Activated CD8-positive, alpha-beta memory T cell treated with anti-CD3 and anti-CD28 coated beads, Interleukin-2, amount 50 U/mL, for 1 hour (primary cell): Measurements from ENCODE around the gene NFRKB.
"Not testable (repeated sequence)": the region's sequence is repeated elsewhere in the genome, so short reads cannot be mapped to it uniquely, and the experiment has no call there.

Source experiments
- DNase-seq: peaks from one replicate; pipeline ENCODE4 v3.0.0-alpha.2; 2020; ENCODE audit errors: extremely low read depth

The NFRKB gene

GRCh38 chr11:129894278-129895125 lies 876 bp downstream of the NFRKB start:
- DNase-seq: no peak

- no peak for DNase-seq
Measured at GRCh38 chr11:129888451-129888850, 6.9 kb downstream of the NFRKB start.

DNA sequence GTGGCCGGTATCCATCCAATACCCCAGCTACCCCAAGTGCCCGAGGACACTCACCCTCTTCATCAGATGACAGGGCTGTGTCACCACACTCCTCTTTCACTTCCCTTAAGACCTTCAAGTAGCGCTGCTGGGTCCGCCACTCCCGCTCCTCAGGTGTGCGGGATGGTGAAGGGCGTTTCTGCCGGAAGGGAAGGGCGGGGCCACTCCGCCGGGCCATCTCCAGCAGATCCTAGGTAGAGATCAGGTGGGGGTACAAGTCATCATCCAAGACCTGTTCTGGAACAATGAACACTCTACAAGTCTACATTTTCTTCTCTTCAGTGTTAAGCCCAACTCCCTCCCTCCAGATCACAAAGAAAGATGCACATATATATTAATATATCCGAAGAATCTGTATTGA lies 10.0 kb downstream of the NFRKB start:
- no peak for DNase-seq

GRCh38 chr11:129884581-129884980 lies 10.8 kb downstream of the NFRKB start:
- no peak for DNase-seq

DNA sequence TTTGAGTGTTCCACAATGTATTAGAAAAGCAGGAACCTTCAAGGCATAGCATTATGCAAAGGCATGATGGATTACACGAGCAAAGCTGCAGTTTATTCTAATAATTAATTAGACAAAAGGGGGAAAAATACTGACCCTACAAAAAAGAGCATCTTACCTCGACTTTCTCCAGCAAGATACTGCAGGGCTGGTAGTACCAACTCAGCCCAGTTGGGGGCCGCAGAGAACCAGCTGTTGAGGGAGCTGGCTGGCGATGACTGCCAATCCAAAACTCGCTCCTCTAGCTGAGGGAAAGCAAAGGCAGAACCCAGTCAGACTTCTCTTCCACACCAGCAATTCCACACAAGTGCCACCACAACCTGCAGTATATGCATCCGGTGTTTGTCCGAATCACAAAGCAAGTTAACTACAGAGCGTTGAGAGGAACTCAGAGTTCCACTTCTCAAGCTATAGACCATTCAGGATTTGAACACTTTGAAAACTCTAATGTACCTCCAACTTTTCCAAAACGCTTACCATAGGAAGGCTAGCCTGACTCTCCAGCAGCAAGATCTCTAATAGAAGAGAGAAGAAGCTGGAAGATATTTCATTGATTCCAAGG lies 13.7 kb downstream of the NFRKB start:
- no peak for DNase-seq

DNA sequence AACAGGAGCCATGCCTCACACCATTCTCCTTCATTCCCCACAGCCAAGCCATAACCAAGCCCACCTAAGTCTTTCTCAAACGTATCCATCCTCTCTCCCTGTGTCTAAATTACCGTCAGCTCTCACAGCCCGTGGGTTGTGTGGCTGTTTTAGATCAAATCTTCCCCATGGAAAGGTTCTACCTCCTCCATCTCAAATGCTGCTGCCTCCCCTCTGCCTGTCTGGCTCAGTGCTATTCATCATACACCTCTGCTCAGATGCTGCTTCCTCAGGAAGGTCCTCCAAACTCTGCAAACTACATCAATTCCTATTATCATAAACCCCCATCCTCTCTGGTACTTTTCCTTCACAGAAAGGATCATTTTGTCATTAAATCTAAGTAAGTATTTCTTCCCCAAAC lies 15.1 kb downstream of the NFRKB start:
- no peak for DNase-seq

DNA sequence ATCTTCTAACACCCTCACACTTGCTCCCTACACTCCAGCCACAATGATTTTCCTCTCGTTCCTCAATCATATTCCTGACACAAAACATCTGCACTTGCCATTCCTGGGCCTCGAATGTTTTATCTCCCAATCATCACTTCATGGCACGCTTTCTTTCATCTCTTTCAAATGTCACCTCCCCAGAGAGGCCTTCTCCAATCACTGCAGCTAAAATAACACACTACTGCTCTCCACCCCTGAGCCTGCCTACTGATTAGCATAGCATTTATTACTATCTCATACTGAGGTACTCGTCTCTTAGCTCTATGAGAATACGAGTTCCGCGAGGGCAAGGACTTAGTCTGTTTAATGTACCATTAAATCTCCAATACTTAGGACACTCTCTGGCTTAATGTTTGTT lies 23.5 kb downstream of the NFRKB start:
- DNase-seq: no peak

DNA sequence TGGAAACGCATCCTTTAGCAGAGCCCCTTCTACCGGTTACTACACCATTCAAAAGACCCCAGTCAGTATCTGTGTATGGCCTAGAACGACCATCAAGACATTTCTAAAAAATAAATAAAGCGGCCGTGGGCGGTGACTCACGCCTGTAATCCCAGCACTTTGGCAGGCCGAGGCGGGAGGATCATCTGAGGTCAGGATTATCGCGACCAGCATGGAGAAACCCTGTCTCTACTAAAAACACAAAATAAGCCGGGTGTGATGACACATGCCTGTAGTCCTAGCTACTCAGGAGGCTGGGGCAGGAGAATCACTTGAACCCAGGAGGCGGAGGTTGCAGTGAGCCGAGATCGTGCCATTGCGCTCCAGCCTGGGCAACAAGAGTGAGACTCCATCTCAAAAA lies 26.8 kb downstream of the NFRKB start:
- not testable (repeated sequence) for DNase-seq

GRCh38 chr11:129866311-129866710 lies 29.1 kb downstream of the NFRKB start:
- DNase-seq: no peak

DNA sequence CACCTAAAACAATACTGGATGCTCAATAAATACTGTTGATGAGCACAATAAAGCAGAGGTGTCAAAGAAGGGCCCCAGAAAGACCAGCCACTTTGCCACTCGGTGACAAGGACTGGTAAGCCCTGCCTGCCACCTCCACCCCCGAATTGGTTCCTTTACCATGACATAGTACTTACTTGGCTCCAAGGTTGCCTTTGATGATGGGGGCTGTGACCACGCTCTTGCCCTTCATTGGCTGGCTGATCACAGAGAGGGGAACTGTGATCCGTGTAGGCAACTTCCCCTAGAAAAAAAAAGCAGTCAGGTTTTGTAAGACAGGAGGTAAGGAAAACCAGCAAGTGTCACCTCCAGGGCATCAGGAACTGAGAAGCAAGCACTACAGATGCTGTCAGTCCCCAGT lies 29.7 kb downstream of the NFRKB start:
- no peak for DNase-seq

- no peak for DNase-seq
Measured at GRCh38 chr11:129864811-129865210, 30.6 kb downstream of the NFRKB start.

- DNase-seq: no peak
Measured at GRCh38 chr11:129861702-129862522, 33.5 kb downstream of the NFRKB start.

DNA sequence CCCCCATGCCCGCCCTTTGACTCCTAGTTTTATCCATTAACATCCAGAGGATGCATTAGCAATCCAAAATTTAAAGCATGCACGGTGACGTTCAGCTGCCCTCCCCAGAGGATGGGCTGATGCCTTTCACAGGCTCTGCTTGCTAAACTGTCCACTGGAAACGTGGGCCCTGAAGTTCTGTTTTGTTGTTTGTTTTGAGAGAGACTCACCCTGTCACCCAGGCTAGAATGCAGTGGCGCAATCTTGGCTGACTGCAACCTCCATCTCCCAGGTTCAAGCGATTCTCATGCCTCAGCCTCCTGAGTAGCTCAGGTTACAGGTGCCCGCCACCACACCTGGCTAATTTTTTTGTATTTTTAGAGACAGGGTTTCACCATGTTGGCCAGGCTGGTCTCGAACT lies 39.3 kb downstream of the NFRKB start:
- DNase-seq: no peak

- DNase-seq: no peak
Measured at GRCh38 chr11:129855086-129855485, 40.3 kb downstream of the NFRKB start.

GRCh38 chr11:129854232-129854805 lies 41.1 kb downstream of the NFRKB start:
- DNase-seq: no peak

GRCh38 chr11:129853518-129854231 lies 41.7 kb downstream of the NFRKB start:
- DNase-seq: peak; percentile 16

GRCh38 chr11:129852125-129852740 lies 43.1 kb downstream of the NFRKB start:
- DNase-seq: no peak

DNA sequence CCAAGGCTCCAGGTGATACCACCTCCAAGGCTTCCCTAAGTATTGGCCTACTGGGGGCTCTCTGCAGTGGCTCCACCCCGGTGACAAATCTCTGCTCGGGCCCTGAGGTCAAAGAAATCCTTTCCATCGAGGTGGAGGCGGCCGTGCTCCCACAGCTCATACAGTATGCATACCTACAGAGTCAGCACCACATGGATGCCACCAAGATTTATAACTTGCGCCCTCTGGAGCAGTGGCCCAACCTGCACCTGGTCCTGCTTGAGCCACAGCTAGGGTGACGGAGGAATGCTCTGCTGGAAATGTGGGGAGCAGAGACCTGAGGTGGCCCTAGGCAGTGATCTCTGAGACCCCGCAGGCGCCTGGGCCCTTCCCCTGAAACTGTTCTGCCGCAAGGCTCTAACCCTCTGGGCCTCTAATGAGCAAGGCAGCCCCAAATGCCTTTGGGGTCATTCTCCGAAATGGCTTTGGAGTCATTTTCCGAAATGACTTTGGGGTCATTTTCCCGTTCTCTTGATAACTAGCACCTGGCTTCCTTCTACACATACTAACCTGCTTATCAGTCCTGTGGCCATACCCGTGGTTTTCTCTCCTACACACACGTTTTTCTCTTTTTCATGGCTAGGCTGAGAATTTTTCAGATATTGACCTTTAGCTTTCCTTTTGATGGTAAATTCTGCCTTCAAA lies 45.8 kb downstream of the NFRKB start:
- DNase-seq: no peak

GRCh38 chr11:129847361-129847760 lies 48.0 kb downstream of the NFRKB start:
- not testable (repeated sequence) for DNase-seq

DNA sequence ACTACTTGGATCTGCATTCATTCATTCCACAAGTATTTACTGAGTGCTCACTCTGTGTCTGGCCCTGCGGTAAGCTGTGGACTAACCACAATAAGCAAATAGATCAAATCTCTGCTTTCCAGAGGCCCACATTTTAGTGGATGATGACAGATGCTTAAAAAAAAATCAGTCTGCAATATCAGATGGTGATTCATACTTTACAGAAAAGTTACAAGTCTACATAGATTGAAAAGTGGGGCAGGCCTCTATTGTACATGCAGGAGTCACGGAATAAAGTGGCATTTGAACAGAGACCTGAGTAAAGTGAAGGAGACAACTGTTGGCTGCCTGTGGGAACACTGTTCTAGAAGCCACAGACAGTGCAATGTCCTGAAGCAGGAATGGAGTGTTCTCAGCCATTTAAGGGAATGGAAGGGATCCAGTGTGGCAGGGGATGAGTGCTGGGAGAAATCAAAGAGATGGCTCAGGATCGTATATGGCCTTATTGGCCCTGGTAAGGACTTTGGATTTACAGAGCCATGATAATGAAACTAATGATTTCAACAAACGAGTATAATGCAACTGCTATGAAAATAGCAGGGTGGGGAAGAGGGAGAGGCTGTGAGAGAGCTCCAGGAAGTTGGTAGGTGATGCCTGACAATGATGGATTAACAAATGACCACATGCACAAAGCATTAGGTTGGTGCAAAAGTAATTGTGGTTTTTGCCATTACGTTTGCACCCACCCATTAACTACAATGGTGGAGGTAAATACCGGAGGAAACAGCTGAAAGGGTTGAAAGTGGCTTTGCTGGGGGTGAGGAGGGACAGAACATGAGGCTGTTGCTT lies 48.7 kb downstream of the NFRKB start:
- no peak for DNase-seq
